AG04449 (cell line): ENCODE data around the gene CDKN2B-AS1.

ENCODE experiments used
- CTCF ChIA-PET: fragments of 350-600 bp; formaldehyde crosslinking; extraction: SDS; loops from one replicate; lab custom pipeline; 2021; ENCODE audit warnings: antibody characterized with exemption; lab: Yijun Ruan, JAX
- POLR2A ChIA-PET: fragments of 400-600, 350-600 bp; formaldehyde crosslinking; extraction: SDS; loops from one replicate; lab custom pipeline; 2020; ENCODE audit warnings: antibody characterized with exemption, inconsistent platforms; lab: Yijun Ruan, JAX
- DNase-seq: peaks from one replicate; pipeline ENCODE4 v3.0.0-alpha.2; 2010; ENCODE audit warnings: low read depth, low spot score
- H3K4me3 ChIP-seq: 2 replicates; pipeline ENCODE4 v1.5.1; 2011; ENCODE audit warnings: low read depth, mild to moderate bottlenecking, control low read depth, low read length
- CTCF ChIP-seq: IDR thresholded peaks from one replicate; pipeline ENCODE4 v1.5.1; 2011; ENCODE audit warnings: mild to moderate bottlenecking, moderate library complexity, low read length, control low read depth, inconsistent platforms; ENCODE audit not compliant: insufficient read depth; ENCODE audit errors: missing control alignments

The CDKN2B-AS1 gene

GRCh38 chr9:22028394-22028793, 33.8 kb downstream of the CDKN2B-AS1 start:
- CTCF ChIA-PET, result interaction anchor here (1.0 to 5.2 kb wide), 4 partner anchors 9 to 214 kb away, joined by 3 to 41 read pairs (median 8); partner anchors contain the start of gene CDKN2B
- DNase-seq, result no peak
- POLR2A ChIA-PET, result no interaction called here

DNA sequence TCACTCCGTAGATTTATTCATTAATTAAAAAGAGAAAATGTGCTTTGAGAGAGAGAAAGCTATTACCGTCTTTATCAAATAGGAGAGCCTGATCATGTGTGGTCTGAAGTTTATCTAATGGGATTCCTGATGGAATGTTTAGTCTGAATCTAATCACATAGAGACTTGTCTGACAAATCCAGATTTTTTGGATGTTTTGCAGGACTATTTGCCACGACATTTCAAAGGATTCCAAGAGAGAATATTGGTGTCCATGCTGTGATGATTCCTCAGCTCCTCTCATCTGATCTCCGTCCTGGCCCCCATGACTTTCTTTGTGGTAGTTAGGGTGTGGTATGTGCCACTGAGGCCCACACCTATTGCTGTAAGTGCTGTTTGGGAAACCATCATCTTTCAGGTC, 34.6 kb downstream of the CDKN2B-AS1 start:
- POLR2A ChIA-PET, result no interaction called here
- CTCF ChIA-PET, result interaction anchor here (0.7 to 5.2 kb wide), 7 partner anchors 8 to 478 kb away, joined by 3 to 41 read pairs (median 3); partner anchors contain the start of gene CDKN2B
- no peak for DNase-seq
- no peak for TF ChIP-seq CTCF
- H3K4me3 ChIP-seq, result no peak overlapping the region

More at GRCh38 chr9:22028394-22028793, 33.8 kb downstream of the CDKN2B-AS1 start:
- no peak overlapping the region for H3K4me3 ChIP-seq
- no peak for TF ChIP-seq CTCF

GRCh38 chr9:22030101-22030598, 35.6 kb downstream of the CDKN2B-AS1 start:
- no peak overlapping the region for H3K4me3 ChIP-seq
- ChIA-PET CTCF (interaction anchor here (0.7 to 5.2 kb wide), 8 partner anchors 8 to 218 kb away, joined by 3 to 41 read pairs (median 6); partner anchors contain the start of gene CDKN2B), POLR2A (no interaction called here)
- TF ChIP-seq CTCF, result no peak
- DNase-seq, result no peak

DNA sequence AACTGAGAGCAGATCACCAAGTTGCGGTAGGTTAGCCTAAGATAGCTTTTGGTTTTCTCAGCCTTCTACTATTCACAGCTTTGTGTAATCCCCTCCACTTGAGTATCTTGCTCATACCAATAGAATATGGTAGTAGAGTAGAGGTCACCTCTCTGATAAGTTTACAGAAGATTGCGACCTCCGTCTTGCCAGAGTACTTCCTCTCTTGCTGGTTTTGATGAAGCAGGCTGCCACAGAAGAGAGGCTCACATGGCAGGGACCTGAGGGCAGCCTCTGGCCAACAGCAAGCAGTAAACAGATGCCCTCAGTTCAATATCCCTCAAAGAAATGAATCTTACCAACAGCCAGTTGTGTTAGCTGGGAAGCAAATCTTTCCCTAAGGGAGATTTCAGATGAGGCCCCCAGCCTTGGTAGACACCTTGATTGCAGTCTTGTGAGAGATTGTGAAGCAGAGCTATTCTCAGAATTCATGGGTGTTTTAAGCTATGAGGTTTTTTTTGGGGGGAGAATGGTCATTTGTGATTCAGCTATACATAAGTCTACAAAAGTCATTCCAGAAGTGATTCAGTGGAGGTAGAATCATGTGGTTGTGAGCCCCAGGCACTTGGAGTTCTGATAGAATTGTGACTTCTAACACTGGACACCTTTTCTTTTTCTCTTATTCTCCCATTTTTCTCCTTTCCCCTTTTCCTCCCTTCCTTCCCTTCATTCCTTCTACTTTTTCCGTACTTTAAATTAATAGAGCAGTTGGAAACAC, 37.2 kb downstream of the CDKN2B-AS1 start:
- POLR2A ChIA-PET, result no interaction called here
- no peak overlapping the region for H3K4me3 ChIP-seq
- CTCF ChIA-PET, result interaction anchor here (2.2 to 5.2 kb wide), 4 partner anchors 9 to 218 kb away, joined by 6 to 41 read pairs (median 9); partner anchors contain the start of gene CDKN2B
- TF ChIP-seq CTCF, result no peak
- no peak for DNase-seq

- ChIA-PET CTCF (interaction anchor here (2.8 to 5.2 kb wide), 2 partner anchors 22 to 25 kb away, joined by 9 to 41 read pairs; partner anchors contain the start of gene CDKN2B), POLR2A (no interaction called here)
- TF ChIP-seq CTCF, result no peak
These were observed 38.5 kb downstream of the CDKN2B-AS1 start for GRCh38 chr9:22033012-22033630.

More at GRCh38 chr9:22033012-22033630, 38.5 kb downstream of the CDKN2B-AS1 start:
- no peak for DNase-seq
- no peak overlapping the region for H3K4me3 ChIP-seq
